Small intestine (tissue), 7 donors: Measurements from ENCODE around the gene CREBL2. TPM values are rescaled to one million over a fixed set of nuclear protein-coding genes. Genes with fewer than 3 reads are reported as not detected.
"Not testable (repeated sequence)": the region's sequence is repeated elsewhere in the genome, so short reads cannot be mapped to it uniquely, and the experiment has no call there.

Experiments used
- DNase-seq, 2 donors: peaks; one replicate each; pipeline versions ENCODE4 v3.0.0 to v3.0.0-alpha.2; 2013
- FAIRE-seq: peaks from 2 replicates; lab custom pipeline; 2012; peaks lifted over from hg19 to GRCh38; lab: Jason Lieb, UNC
- H3K27ac ChIP-seq, 3 donors: one replicate each; pipeline ENCODE4 v1.5.1; 2013; ENCODE audit warnings: low read length in 2 of 3, mild to moderate bottlenecking in 2 of 3, control low read depth in 1 of 3, inconsistent platforms in 1 of 3, low read depth in 1 of 3, moderate library complexity in 1 of 3
- H3K27me3 ChIP-seq, 3 donors: one replicate each; pipeline ENCODE4 v1.6.1; 2013; ENCODE audit warnings: low read length in 3 of 3, inconsistent platforms in 1 of 3; ENCODE audit not compliant: control insufficient read depth in 3 of 3, insufficient read depth in 3 of 3
- H3K36me3 ChIP-seq, 3 donors: one replicate each; pipeline ENCODE4 v1.6.1; 2013; ENCODE audit warnings: low read length in 3 of 3, inconsistent platforms in 1 of 3, low read depth in 1 of 3, mild to moderate bottlenecking in 1 of 3, moderate library complexity in 1 of 3; ENCODE audit not compliant: control insufficient read depth in 3 of 3, insufficient read depth in 2 of 3
- H3K4me1 ChIP-seq, 3 donors: one replicate each; pipeline ENCODE4 v1.6.1; 2013; ENCODE audit warnings: low read length in 2 of 3, inconsistent platforms in 1 of 3, low read depth in 1 of 3, mild to moderate bottlenecking in 1 of 3, moderate library complexity in 1 of 3; ENCODE audit not compliant: control insufficient read depth in 3 of 3, insufficient read depth in 2 of 3
- H3K4me3 ChIP-seq, 3 donors: one replicate each; pipeline ENCODE4 v1.5.1; 2013; ENCODE audit warnings: low read length in 3 of 3, control low read depth in 1 of 3, inconsistent platforms in 1 of 3, low read depth in 1 of 3, mild to moderate bottlenecking in 1 of 3, moderate library complexity in 1 of 3
- H3K9me3 ChIP-seq, 2 donors: one replicate each; pipeline ENCODE4 v1.6.1; 2013; ENCODE audit warnings: low read depth in 1 of 2, low read length in 1 of 2; ENCODE audit not compliant: control insufficient read depth in 2 of 2, insufficient read depth in 1 of 2
- WGBS, 3 donors: extraction: QIAGEN DNeasy Blood & Tissue Kit; methylation state at CpG; one replicate each; pipeline ENCODE4 v1.1.7; 2013; 5-methylcytosine and 5-hydroxymethylcytosine counted together
- polyA plus RNA-seq, 4 donors: library from polyadenylated mRNA; stranded (reverse) in 3 of 4; unstranded in 1 of 4; fragments of 200-250 nt in 3 of 4; fragments of 120-200 nt in 1 of 4; gene quantifications; one replicate each; pipeline versions ENCODE4 v1.2.1 to v1.2.3, GENCODE V29; 2013
- donor health status: healthy with polysubstance abuse.
- donor health status: control.
- donor health status: control.
- donor health status: Bipolar disorder and iron deficiency.
- donor health status: healthy.

CREBL2 gene
- polyA plus RNA-seq, 4 donors: 16.9 to 37.2 (median 23.4) TPM

- Histone ChIP-seq H3K4me3 (no peak overlapping the region), H3K27me3 (no peaks in the 10 kb centered on the region), H3K27ac (no peak overlapping the region), H3K36me3 (peaks cover 0 to 21% (median 0%) of the 10 kb centered on the region in 3 donors), H3K4me1 (peaks cover 2 to 7% (median 3%) of the 10 kb centered on the region in 3 donors), H3K9me3 (no peaks in the 10 kb centered on the region)
- no peak for FAIRE-seq
- DNase-seq: no peak
- 45 to 64% (median 61%) methylated on average over 4 of the region's 4 CpGs for WGBS, 3 donors
Observed at GRCh38 chr12:12616512-12617310, 5.0 kb downstream of the CREBL2 start.

DNA sequence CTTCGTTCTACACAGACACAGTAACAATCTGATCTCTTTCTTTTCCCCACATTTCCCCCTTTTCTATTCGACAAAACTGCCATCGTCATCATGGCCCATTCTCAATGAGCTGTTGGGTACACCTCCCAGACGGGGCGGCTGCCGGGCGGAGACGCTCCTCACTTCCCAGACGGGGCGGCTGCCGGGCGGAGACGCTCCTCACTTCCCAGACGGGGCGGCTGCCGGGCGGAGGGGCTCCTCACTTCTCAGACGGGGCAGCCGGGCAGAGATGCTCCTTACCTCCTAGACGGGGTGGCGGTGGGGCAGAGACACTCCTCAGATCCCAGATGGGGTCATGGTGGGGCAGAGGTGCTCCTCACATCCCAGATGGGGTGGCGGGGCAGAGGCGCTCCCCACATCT, 6.4 kb downstream of the CREBL2 start:
- WGBS, 3 donors: 94 to 97% (median 96%) methylated on average over 23 of the region's 23 CpGs
- H3K4me1 ChIP-seq: not testable (repeated sequence)

GRCh38 chr12:12620730-12621315, 9.1 kb downstream of the CREBL2 start:
- peaks cover 0 to 7% of the 10 kb centered on the region in 2 donors for H3K9me3 ChIP-seq
- WGBS, 3 donors: 90 to 91% (median 91%) methylated on average over 6 of the region's 6 CpGs
- no peak overlapping the region for H3K27ac ChIP-seq
- H3K4me3 ChIP-seq: no peak overlapping the region
- FAIRE-seq (no peak), DNase-seq (no peak)
- peaks cover 0 to 5% (median 0%) of the 10 kb centered on the region in 3 donors for H3K4me1 ChIP-seq
- H3K27me3 ChIP-seq: no peaks in the 10 kb centered on the region
- H3K36me3 ChIP-seq: peaks cover 0 to 17% (median 3%) of the 10 kb centered on the region in 3 donors

More for the DNA sequence above, 6.4 kb downstream of the CREBL2 start:
- FAIRE-seq, DNase-seq, H3K4me3 ChIP-seq, H3K27me3 ChIP-seq, H3K9me3 ChIP-seq, H3K27ac ChIP-seq: not testable (repeated sequence)
- H3K36me3 ChIP-seq: peaks cover 0 to 21% (median 0%) of the 10 kb centered on the region in 3 donors

DNA sequence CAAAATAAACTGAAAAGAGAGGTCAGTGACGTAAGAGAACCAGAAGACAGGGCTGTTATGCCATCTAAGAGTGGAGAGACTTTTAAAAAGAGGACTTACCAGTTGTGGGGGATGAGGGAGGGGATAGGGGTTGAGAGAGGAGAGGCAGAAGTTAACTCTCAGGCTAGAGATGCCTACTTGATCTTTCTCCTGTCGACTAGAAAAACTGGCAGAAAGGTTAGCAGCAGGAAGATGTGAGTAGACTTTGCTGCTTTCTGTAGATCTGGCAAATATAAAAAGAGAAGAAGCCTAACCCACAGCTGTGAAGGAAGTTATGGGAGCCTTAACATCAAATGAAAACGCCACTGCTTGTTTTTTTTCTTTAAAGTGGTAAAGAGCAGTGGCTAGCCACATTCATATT, 10.7 kb downstream of the CREBL2 start:
- DNase-seq: no peak
- no peak for FAIRE-seq
- H3K36me3 ChIP-seq: peaks cover 0 to 17% (median 3%) of the 10 kb centered on the region in 3 donors
- 62 to 66% (median 63%) methylated on average over 3 of the region's 3 CpGs for WGBS, 3 donors
- H3K4me3 ChIP-seq: no peak overlapping the region
- H3K27ac ChIP-seq: peak overlapping the region in 1 of 3 donors; percentile 55
- H3K4me1 ChIP-seq: peaks cover 0 to 3% (median 0%) of the 10 kb centered on the region in 3 donors
- H3K9me3 ChIP-seq: peaks cover 0 to 7% of the 10 kb centered on the region in 2 donors
- no peaks in the 10 kb centered on the region for H3K27me3 ChIP-seq

DNA sequence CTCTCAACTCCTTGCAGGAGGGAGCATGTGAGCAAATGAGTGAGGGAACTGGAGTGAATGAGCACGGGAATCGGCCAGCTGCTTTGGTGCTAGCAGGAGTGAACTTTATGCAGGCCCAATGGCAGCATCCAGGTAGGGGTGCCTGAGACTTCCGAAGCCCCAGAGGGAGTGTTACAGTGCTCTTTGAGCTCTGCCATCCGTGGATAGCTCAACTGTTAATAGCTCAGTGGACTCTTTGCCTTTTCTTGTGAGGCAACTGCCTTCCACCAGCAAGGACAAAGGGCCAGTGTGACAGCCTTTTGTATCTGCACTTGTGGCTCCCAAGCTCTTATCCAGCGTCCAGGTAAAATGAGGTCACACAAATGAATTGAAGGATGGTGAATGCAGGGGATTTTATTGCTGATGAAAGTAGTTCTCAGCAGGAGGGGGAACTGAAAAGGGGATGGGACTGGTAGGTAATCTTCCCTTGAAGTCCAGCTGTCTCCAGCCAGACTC, 12.9 kb downstream of the CREBL2 start:
- DNase-seq (peak in 1 of 2 donors; percentile 68), FAIRE-seq (no peak)
- H3K27me3 ChIP-seq: no peaks in the 10 kb centered on the region
- no peak overlapping the region for H3K4me3 ChIP-seq
- peaks cover 0 to 6% (median 0%) of the 10 kb centered on the region in 3 donors for H3K4me1 ChIP-seq
- H3K36me3 ChIP-seq: peaks cover 0 to 13% (median 3%) of the 10 kb centered on the region in 3 donors
- 31 to 73% (median 55%) methylated on average over 5 of the region's 5 CpGs for WGBS, 3 donors
- peaks cover 0 to 7% of the 10 kb centered on the region in 2 donors for H3K9me3 ChIP-seq
- H3K27ac ChIP-seq: no peak overlapping the region

DNA sequence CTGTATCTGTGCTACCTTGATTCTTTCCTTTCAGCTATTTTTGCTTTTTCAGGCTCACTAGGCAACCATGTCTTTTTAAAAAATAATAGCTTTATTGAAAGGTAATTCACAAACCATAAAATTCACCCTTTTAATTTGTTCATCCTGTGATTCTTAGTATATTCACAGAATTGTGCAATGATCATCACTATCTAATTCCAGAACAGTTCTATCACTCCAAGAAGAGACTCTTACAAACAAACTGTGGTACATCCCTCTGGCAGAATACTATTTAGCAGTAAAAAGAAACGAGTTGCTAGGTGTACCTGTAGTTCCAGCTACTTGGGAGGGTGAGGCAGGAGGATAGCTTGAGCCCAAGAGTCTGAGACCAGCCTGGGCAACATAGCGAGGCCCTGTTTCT, 14.8 kb downstream of the CREBL2 start:
- Histone ChIP-seq H3K36me3 (peaks cover 0 to 7% (median 3%) of the 10 kb centered on the region in 3 donors), H3K4me1 (peaks cover 0 to 6% (median 2%) of the 10 kb centered on the region in 3 donors), H3K27ac (no peak overlapping the region), H3K9me3 (peaks cover 0 to 7% of the 10 kb centered on the region in 2 donors), H3K27me3 (no peaks in the 10 kb centered on the region), H3K4me3 (no peak overlapping the region)
- 84 to 93% (median 85%) methylated on average over 2 of the region's 2 CpGs for WGBS, 3 donors
- DNase-seq (no peak), FAIRE-seq (no peak)

DNA sequence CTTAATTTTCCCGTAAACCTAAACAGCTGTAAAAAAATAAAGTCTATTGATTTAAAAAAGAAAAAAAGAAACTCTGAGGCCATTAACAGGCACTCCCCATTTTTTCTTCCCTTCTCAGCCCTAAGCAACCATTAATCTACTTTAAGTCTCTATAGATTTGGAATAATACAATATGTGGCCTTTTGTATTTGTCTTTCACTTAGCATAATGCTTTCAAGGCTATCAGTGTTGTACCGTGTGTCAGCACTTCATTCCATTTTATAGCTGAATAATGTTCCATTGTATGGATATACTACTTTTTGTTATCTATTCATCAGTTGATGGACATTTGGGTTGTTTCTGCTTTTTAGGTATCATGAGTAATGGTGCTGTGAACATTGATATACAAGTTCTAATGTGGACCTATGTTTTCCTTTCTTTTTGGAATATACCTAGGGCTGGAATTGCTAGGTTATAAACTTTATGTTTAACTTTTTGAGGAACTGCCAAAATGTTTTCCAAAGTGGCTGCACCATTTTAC, 15.7 kb downstream of the CREBL2 start:
- no peak for DNase-seq
- H3K4me1 ChIP-seq: peaks cover 0 to 6% (median 2%) of the 10 kb centered on the region in 3 donors
- H3K36me3 ChIP-seq: peaks cover 0 to 7% (median 3%) of the 10 kb centered on the region in 3 donors
- H3K27me3 ChIP-seq: no peaks in the 10 kb centered on the region
- no peak for FAIRE-seq
- H3K4me3 ChIP-seq: no peak overlapping the region
- H3K9me3 ChIP-seq: peaks cover 0 to 7% of the 10 kb centered on the region in 2 donors
- 71 to 90% (median 77%) methylated on average over 2 of the region's 2 CpGs for WGBS, 3 donors
- H3K27ac ChIP-seq: no peak overlapping the region

GRCh38 chr12:12628013-12628412, 16.3 kb downstream of the CREBL2 start:
- no peak overlapping the region for H3K27ac ChIP-seq
- DNase-seq: no peak
- H3K4me3 ChIP-seq: no peak overlapping the region
- WGBS, 3 donors: 97 to 99% (median 98%) methylated on average over 4 of the region's 4 CpGs
- H3K27me3 ChIP-seq: no peaks in the 10 kb centered on the region
- H3K9me3 ChIP-seq: peaks cover 0 to 7% of the 10 kb centered on the region in 2 donors
- H3K4me1 ChIP-seq: peaks cover 0 to 6% (median 2%) of the 10 kb centered on the region in 3 donors
- no peak for FAIRE-seq
- peaks cover 0 to 7% (median 3%) of the 10 kb centered on the region in 3 donors for H3K36me3 ChIP-seq
